IMR-90 (cell line): ENCODE measurements around the gene DSC3. TPM values are rescaled to one million over a fixed set of nuclear protein-coding genes. Genes with fewer than 3 reads are reported as not detected.

Source experiments
- ATAC-seq: fragments of 200-7000 bp; cut with Tn5 transposase; 2 replicates; pipeline ENCODE4 v1.9.1; 2020; ENCODE audit warnings: low read depth, mild to moderate bottlenecking, moderate library complexity
- BruUV-seq: library from RNA; stranded (reverse); fragments of 400-500 nt; replicated peaks from 2 replicates; lab custom pipeline; 2021; lab: Mats Ljungman, UMichigan
- CTCF ChIA-PET: fragments of 300-600 bp; formaldehyde crosslinking; extraction: SDS; loops from one replicate; lab custom pipeline; 2021; ENCODE audit warnings: antibody characterized with exemption; lab: Yijun Ruan, JAX
- POLR2A ChIA-PET: fragments of 300-600 bp; sonication (Branson Sonifier 250); formaldehyde crosslinking; loops from one replicate; lab custom pipeline; 2022; ENCODE audit warnings: antibody characterized with exemption; ENCODE audit not compliant: unreplicated experiment; lab: Charles Lee
- DNase-seq: peaks from one replicate; pipeline ENCODE4 v3.0.0; 2013
- H2AFZ ChIP-seq: replicated peaks from 2 replicates; pipeline ENCODE3; 2013; ENCODE audit warnings: low read length, mild to moderate bottlenecking; ENCODE audit not compliant: poor library complexity
- H2AK5ac ChIP-seq: 2 replicates; pipeline ENCODE4 v1.6.1; 2013; ENCODE audit warnings: low read depth, low read length, inconsistent platforms
- H2AK9ac ChIP-seq: replicated peaks from 2 replicates; pipeline ENCODE3; 2013; ENCODE audit warnings: mild to moderate bottlenecking, low read depth, low read length, moderate library complexity; ENCODE audit not compliant: poor library complexity
- H2BK120ac ChIP-seq: 2 replicates; pipeline ENCODE4 v1.6.1; 2013; ENCODE audit warnings: low read depth, low read length, inconsistent platforms
- H2BK15ac ChIP-seq: 3 replicates; pipeline ENCODE4 v1.6.1; 2013; ENCODE audit warnings: low read depth, low read length, inconsistent platforms
- H2BK20ac ChIP-seq: 2 replicates; pipeline ENCODE4 v1.6.1; 2013; ENCODE audit warnings: low read depth, mild to moderate bottlenecking, inconsistent platforms, low read length, moderate library complexity
- H2BK5ac ChIP-seq: 2 replicates; pipeline ENCODE4 v1.6.1; 2013; ENCODE audit warnings: mild to moderate bottlenecking, low read depth, low read length, inconsistent platforms; ENCODE audit not compliant: poor library complexity, severe bottlenecking
- H3K14ac ChIP-seq: replicated peaks from 2 replicates; pipeline ENCODE4 v1.6.1; 2013; ENCODE audit warnings: low read depth, low read length, inconsistent platforms
- H3K18ac ChIP-seq: 2 replicates; pipeline ENCODE4 v1.6.1; 2013; ENCODE audit warnings: low read depth, low read length, control low read depth
- H3K23ac ChIP-seq: 2 replicates; pipeline ENCODE4 v1.6.1; 2013; ENCODE audit warnings: low read depth, low read length, inconsistent platforms
- H3K27ac ChIP-seq: 2 replicates; pipeline ENCODE4 v1.5.1; 2013; ENCODE audit warnings: mild to moderate bottlenecking, control low read depth, low read length; ENCODE audit not compliant: insufficient read depth
- H3K27me3 ChIP-seq: 2 replicates; pipeline ENCODE4 v1.6.1; 2013; ENCODE audit warnings: low read length; ENCODE audit not compliant: control insufficient read depth, insufficient read depth
- H3K36me3 ChIP-seq: 2 replicates; pipeline ENCODE4 v1.6.1; 2013; ENCODE audit warnings: low read length, mixed read lengths; ENCODE audit not compliant: control insufficient read depth, insufficient read depth
- H3K4ac ChIP-seq: 2 replicates; pipeline ENCODE4 v1.6.1; 2013; ENCODE audit warnings: low read depth, low read length, inconsistent platforms
- H3K4me1 ChIP-seq: 2 replicates; pipeline ENCODE4 v1.6.1; 2013; ENCODE audit warnings: low read length, mixed read lengths; ENCODE audit not compliant: control insufficient read depth, insufficient read depth
- H3K4me2 ChIP-seq: 2 replicates; pipeline ENCODE4 v1.6.1; 2013; ENCODE audit warnings: low read depth, mild to moderate bottlenecking, control low read depth, low read length, moderate library complexity
- H3K4me3 ChIP-seq: 2 replicates; pipeline ENCODE4 v1.5.1; 2013; ENCODE audit warnings: low read depth, mild to moderate bottlenecking, control low read depth, low read length, moderate library complexity; ENCODE audit not compliant: insufficient read depth
- H3K56ac ChIP-seq: 2 replicates; pipeline ENCODE4 v1.6.1; 2013; ENCODE audit warnings: low read length, inconsistent platforms; ENCODE audit not compliant: insufficient read depth; ENCODE audit errors: extremely low read depth
- H3K79me1 ChIP-seq, 2 experiments: 2 replicates each; pipeline ENCODE4 v1.6.1; 2013; ENCODE audit warnings: low read length in 2 of 2, inconsistent platforms in 1 of 2, low read depth in 1 of 2
- H3K9ac ChIP-seq: 2 replicates; pipeline ENCODE4 v1.6.1; 2013; ENCODE audit warnings: low read depth, low read length, control low read depth
- H3K9me1 ChIP-seq: 2 replicates; pipeline ENCODE4 v1.6.1; 2013; ENCODE audit warnings: low read length, inconsistent platforms; ENCODE audit not compliant: insufficient read depth
- H3K9me3 ChIP-seq: 2 replicates; pipeline ENCODE4 v1.6.1; 2013; ENCODE audit warnings: low read length; ENCODE audit not compliant: control insufficient read depth, insufficient read depth
- H4K20me1 ChIP-seq: 2 replicates; pipeline ENCODE4 v1.6.1; 2013; ENCODE audit warnings: low read length, inconsistent platforms; ENCODE audit not compliant: insufficient read depth
- H4K5ac ChIP-seq: 2 replicates; pipeline ENCODE4 v1.6.1; 2013; ENCODE audit warnings: mild to moderate bottlenecking, low read depth, low read length, control low read depth
- H4K8ac ChIP-seq, 2 experiments: 2 replicates each; pipeline ENCODE4 v1.6.1; 2013; ENCODE audit warnings: low read depth in 2 of 2, low read length in 2 of 2, control low read depth in 1 of 2, inconsistent platforms in 1 of 2
- H4K91ac ChIP-seq: 2 replicates; pipeline ENCODE4 v1.6.1; 2013; ENCODE audit warnings: low read depth, low read length, inconsistent platforms; ENCODE audit not compliant: insufficient read depth
- BHLHE40 ChIP-seq: fragments of 150-350 bp; IDR thresholded peaks from 2 replicates; pipeline ENCODE4 v1.6.1; 2016; ENCODE audit warnings: mild to moderate bottlenecking, low read depth, low read length
- CEBPB ChIP-seq: IDR thresholded peaks from 2 replicates; pipeline ENCODE4 v1.6.1; 2012; ENCODE audit warnings: low read depth, low read length, improper control_type of control experiment
- CTCF ChIP-seq: conservative IDR thresholded peaks from 2 replicates; pipeline ENCODE4 v1.5.1; 2012; ENCODE audit warnings: mild to moderate bottlenecking, low read depth, low read length, improper control_type of control experiment
- ELK1 ChIP-seq: fragments of 150-350 bp; IDR thresholded peaks from 2 replicates; pipeline ENCODE4 v1.6.1; 2016; ENCODE audit warnings: low read depth, mild to moderate bottlenecking, low read length, moderate library complexity, borderline replicate concordance
- MAFK ChIP-seq: IDR thresholded peaks from 2 replicates; pipeline ENCODE4 v1.6.1; 2012; ENCODE audit warnings: low read depth, low read length, improper control_type of control experiment
- MAZ ChIP-seq: IDR thresholded peaks from 2 replicates; pipeline ENCODE4 v1.6.1; 2012; ENCODE audit warnings: low read depth, mild to moderate bottlenecking, low read length, improper control_type of control experiment, moderate library complexity, borderline replicate concordance
- MXI1 ChIP-seq: IDR thresholded peaks from 2 replicates; pipeline ENCODE4 v1.6.1; 2012; ENCODE audit warnings: low read depth, mild to moderate bottlenecking, low read length, moderate library complexity, borderline replicate concordance
- NFE2L2 ChIP-seq: fragments of 150-350 bp; IDR thresholded peaks from 2 replicates; pipeline ENCODE4 v1.6.1; 2016; ENCODE audit warnings: low read depth, mild to moderate bottlenecking, low read length
- POLR2A ChIP-seq: IDR thresholded peaks from 2 replicates; pipeline ENCODE4 v1.6.1; 2012; ENCODE audit warnings: mild to moderate bottlenecking, low read depth, low read length
- RAD21 ChIP-seq: IDR thresholded peaks from 2 replicates; pipeline ENCODE4 v1.6.1; 2012; ENCODE audit warnings: low read length, improper control_type of control experiment
- RFX5 ChIP-seq: IDR thresholded peaks from 2 replicates; pipeline ENCODE4 v1.8.0; 2012; ENCODE audit warnings: low read depth, mild to moderate bottlenecking, low read length, moderate library complexity
- SMC3 ChIP-seq: fragments of 150-350 bp; IDR thresholded peaks from 2 replicates; pipeline ENCODE4 v1.6.1; 2016; ENCODE audit warnings: low read depth, mild to moderate bottlenecking, antibody characterized with exemption, low read length, moderate library complexity
- USF2 ChIP-seq: fragments of 150-350 bp; IDR thresholded peaks from 2 replicates; pipeline ENCODE4 v1.6.1; 2017; ENCODE audit warnings: mild to moderate bottlenecking, antibody characterized with exemption, low read length, low read depth
- WGBS, 2 experiments: methylation state at CpG; one replicate each; pipeline versions ENCODE4 v1.1.5 to v1.1.7; 2013; ENCODE audit warnings: missing lambda C conversion rate in 2 of 2; ENCODE audit not compliant: insufficient read length in 1 of 2; ENCODE audit errors: extremely low coverage in 2 of 2; 5-methylcytosine and 5-hydroxymethylcytosine counted together
- dilution Hi-C: fragments of 300-500 bp; cut with HindIII; formaldehyde crosslinking; loops from one replicate; pipeline ENCODE4 v1.14.3; 2018; ENCODE audit warnings: low sequenced_read_pairs; ENCODE audit not compliant: unreplicated experiment
- in situ Hi-C: fragments of 300-500 bp; cut with MboI; formaldehyde crosslinking; loops from 3 replicates; pipeline ENCODE4 v1.14.3; 2019; ENCODE audit warnings: low sequenced_read_pairs, inconsistent platforms, mixed read lengths
- intact Hi-C: fragments of 100-400 bp; cut with micrococcal nuclease; formaldehyde crosslinking; loops from 2 replicates; pipeline ENCODE4 v1.10.0; 2022
- polyA plus RNA-seq, 3 experiments: library from polyadenylated mRNA; depleted of rRNA; stranded (reverse); fragments of >200 nt; gene quantifications; 2 replicates each; pipeline ENCODE4 v1.2.3, GENCODE V29; 2012; ENCODE audit warnings: low replicate concordance in 1 of 3
- total RNA-seq: library from RNA; depleted of rRNA; stranded (reverse); fragments of >200 nt; gene quantifications from 2 replicates; pipeline ENCODE4 v1.2.3, GENCODE V29; 2012

Gene DSC3
- total and polyA plus RNA-seq, 2 of the 4 experiments (the other 2 are of a cell fraction): under 0.01 to 0.09 TPM

GRCh38 chr18:30991397-30991796, 51.1 kb downstream of the DSC3 start:
- Histone ChIP-seq H3K4me3 (no peak overlapping the region), H2BK15ac (no peak overlapping the region), H2BK120ac (no peak overlapping the region), H4K5ac (no peak overlapping the region), H3K56ac (no peak overlapping the region), H4K20me1 (no peaks in the 10 kb centered on the region), H3K79me1 (no peaks in the 10 kb centered on the region), H2AK5ac (no peak overlapping the region), H4K8ac (no peak overlapping the region), H3K18ac (no peak overlapping the region), H2BK20ac (no peak overlapping the region), H2AFZ (no peak overlapping the region), H3K4me1 (no peaks in the 10 kb centered on the region), H3K36me3 (no peaks in the 10 kb centered on the region), H2AK9ac (no peak overlapping the region), H3K9me3 (no peaks in the 10 kb centered on the region), H3K4me2 (no peak overlapping the region), H3K4ac (no peak overlapping the region), H3K14ac (no peak overlapping the region), H3K27me3 (no peaks in the 10 kb centered on the region), H3K27ac (no peak overlapping the region), H3K9me1 (no peaks in the 10 kb centered on the region), H3K9ac (no peak overlapping the region), H4K91ac (no peak overlapping the region), H3K23ac (no peak overlapping the region), H2BK5ac (no peak overlapping the region)
- intact Hi-C loops: no loop called here
- no TSS peak for BruUV-seq
- WGBS, 2 experiments: no CpG with 5 or more reads among the region's 5 CpGs
- TF ChIP-seq CEBPB (no peak), RAD21 (no peak), ELK1 (no peak), CTCF (no peak), MAZ (no peak), BHLHE40 (no peak), POLR2A (no peak), USF2 (no peak), NFE2L2 (no peak), MXI1 (no peak), MAFK (no peak), SMC3 (no peak), RFX5 (no peak)
- no peak for ATAC-seq
- in situ Hi-C loops: no loop called here
- CTCF ChIA-PET: no interaction called here
- POLR2A ChIA-PET: no interaction called here
- dilution Hi-C loops: no loop called here
- DNase-seq: no peak
